Osteocyte (in vitro differentiated cells): Measurements from ENCODE around the gene ATIC. TPM values are rescaled to one million over a fixed set of nuclear protein-coding genes. Genes with fewer than 3 reads are reported as not detected.
A peak's percentile ranks its signal among the peaks of the same experiment; 100 is the strongest.

ENCODE experiments used
- DNase-seq: peaks from one replicate; pipeline ENCODE4 v3.0.0; 2021; ENCODE audit warnings: mixed read lengths; ENCODE audit not compliant: unreplicated experiment; ENCODE audit errors: extremely low spot score
- H3K27ac Mint-ChIP-seq: one replicate; pipeline ENCODE4 v1.8.0; 2021; ENCODE audit warnings: mild to moderate bottlenecking, mixed read lengths; ENCODE audit not compliant: unreplicated experiment
- H3K27me3 Mint-ChIP-seq: one replicate; pipeline ENCODE4 v1.8.0; 2021; ENCODE audit warnings: mixed read lengths; ENCODE audit not compliant: unreplicated experiment
- H3K36me3 Mint-ChIP-seq: one replicate; pipeline ENCODE4 v1.8.0; 2021; ENCODE audit warnings: mixed read lengths; ENCODE audit not compliant: unreplicated experiment
- H3K4me1 Mint-ChIP-seq: one replicate; pipeline ENCODE4 v1.8.0; 2021; ENCODE audit warnings: mixed read lengths; ENCODE audit not compliant: unreplicated experiment
- H3K4me3 Mint-ChIP-seq: one replicate; pipeline ENCODE4 v1.8.0; 2021; ENCODE audit warnings: mild to moderate bottlenecking, moderate library complexity, mixed read lengths; ENCODE audit not compliant: unreplicated experiment
- H3K9me3 Mint-ChIP-seq: one replicate; pipeline ENCODE4 v1.8.0; 2021; ENCODE audit warnings: mixed read lengths; ENCODE audit not compliant: unreplicated experiment
- long read RNA-seq: library from polyadenylated mRNA; unstranded; transcript quantifications from one replicate; pipeline ENCODE4 v2.0.0, GENCODE V29; 2021
- total RNA-seq: library from RNA; stranded (reverse); gene quantifications from 2 replicates; pipeline ENCODE4 v1.2.1, GENCODE V29; 2021
- TF ChIP-seq, protein P1 (sequence below): fragments of 200-600 bp; sonication (generic); IDR thresholded peaks from 2 replicates; pipeline ENCODE4 v1.5.0; 2021; ENCODE audit warnings: antibody characterized with exemption, mild to moderate bottlenecking, moderate library complexity

ATIC gene
- 89.7 and 97.3 TPM in 2 replicates for total RNA-seq
- long read RNA-seq, transcript ATIC-207 (16 exons, 2,187 nt) = minor isoform, 7 of 745 reads
- long read RNA-seq, transcript ATIC-205 (15 exons, 2,275 nt) = minor isoform, 15 of 745 reads
- long read RNA-seq, transcript ATIC-201 (16 exons, 2,213 nt) = major isoform, 654 of 745 reads
- long read RNA-seq, partial matches to known transcripts = 38 of 745 reads
- long read RNA-seq, other reads (novel, unspliced or antisense) = 30 of 745 reads

DNA sequence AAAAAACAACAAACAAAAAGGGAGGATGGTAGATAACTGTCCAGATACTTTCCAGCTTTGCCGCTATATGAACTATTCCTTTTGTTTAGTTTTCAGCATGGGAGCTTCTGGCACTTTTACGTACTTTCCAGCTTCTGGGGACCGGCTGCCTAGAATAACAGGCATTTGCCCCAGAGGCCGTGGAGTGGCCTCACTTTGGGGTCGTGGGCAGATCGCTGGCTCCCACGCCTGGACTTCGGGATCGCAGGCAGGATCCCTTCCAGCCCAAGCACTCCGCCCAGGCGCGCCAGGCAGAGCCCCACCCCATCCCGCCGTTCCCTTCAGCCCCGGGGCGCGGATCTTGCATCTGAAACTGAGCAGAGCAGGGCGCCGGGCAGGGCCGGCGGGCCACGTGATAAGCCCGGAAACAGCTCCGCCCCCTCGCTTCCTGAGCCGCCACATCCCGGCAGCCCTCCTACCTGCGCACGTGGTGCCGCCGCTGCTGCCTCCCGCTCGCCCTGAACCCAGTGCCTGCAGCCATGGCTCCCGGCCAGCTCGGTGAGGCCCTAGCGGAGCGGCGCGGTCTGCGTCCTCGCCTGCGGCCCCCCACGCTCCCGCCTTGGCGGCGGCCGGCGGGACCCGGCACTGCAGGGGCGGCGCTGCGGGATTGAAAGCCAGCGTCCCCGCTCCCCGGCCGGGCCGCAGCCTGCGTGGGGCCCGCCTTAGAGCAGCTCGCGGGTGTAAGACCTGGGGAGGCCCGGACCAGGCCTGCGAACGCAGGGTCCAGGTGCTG, at the start of gene ATIC:
TSS of gene ATIC (plus strand) at position 435 of the 772 bp plus-strand sequence. CDS start at position 519, 84 bp downstream.
- Mint-ChIP-seq H3K9me3 (no peaks in the 10 kb centered on the region), H3K27ac (peak within 1 kb of the TSS; percentile 89), H3K4me1 (peaks cover 41% of the 10 kb centered on the region), H3K4me3 (peak within 1 kb of the TSS; percentile 88), H3K36me3 (peaks cover 18% of the 10 kb centered on the region), H3K27me3 (no peaks in the 10 kb centered on the region)
- peak; percentile 98 for DNase-seq
- TF ChIP-seq, protein P1, sequence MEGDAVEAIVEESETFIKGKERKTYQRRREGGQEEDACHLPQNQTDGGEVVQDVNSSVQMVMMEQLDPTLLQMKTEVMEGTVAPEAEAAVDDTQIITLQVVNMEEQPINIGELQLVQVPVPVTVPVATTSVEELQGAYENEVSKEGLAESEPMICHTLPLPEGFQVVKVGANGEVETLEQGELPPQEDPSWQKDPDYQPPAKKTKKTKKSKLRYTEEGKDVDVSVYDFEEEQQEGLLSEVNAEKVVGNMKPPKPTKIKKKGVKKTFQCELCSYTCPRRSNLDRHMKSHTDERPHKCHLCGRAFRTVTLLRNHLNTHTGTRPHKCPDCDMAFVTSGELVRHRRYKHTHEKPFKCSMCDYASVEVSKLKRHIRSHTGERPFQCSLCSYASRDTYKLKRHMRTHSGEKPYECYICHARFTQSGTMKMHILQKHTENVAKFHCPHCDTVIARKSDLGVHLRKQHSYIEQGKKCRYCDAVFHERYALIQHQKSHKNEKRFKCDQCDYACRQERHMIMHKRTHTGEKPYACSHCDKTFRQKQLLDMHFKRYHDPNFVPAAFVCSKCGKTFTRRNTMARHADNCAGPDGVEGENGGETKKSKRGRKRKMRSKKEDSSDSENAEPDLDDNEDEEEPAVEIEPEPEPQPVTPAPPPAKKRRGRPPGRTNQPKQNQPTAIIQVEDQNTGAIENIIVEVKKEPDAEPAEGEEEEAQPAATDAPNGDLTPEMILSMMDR = peak; percentile 5

DNA sequence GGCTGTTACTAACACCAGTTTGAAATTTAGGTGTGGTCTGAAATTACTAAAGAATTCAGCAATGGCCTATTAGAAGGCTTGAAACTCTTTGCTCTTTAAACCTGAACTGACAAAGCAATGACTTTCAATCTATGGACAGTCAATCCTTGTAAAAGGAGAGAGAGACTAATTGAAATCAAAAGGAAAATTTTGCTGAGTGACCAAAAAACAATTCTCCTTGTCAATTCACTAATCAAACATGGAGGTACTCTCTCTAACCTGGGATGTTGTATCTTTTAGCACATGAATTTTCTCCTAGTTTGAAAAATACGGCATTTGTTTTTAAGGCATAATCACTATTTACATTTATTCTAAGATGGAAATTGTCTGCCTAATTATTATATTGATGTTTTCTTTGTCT, 49.6 kb upstream of the ATIC start:
- H3K9me3 Mint-ChIP-seq = no peaks in the 10 kb centered on the region
- no peak overlapping the region for H3K27ac Mint-ChIP-seq
- no peaks in the 10 kb centered on the region for H3K36me3 Mint-ChIP-seq
- H3K4me3 Mint-ChIP-seq = no peak overlapping the region
- TF ChIP-seq, protein P1 = no peak
- H3K4me1 Mint-ChIP-seq = no peaks in the 10 kb centered on the region
- no peaks in the 10 kb centered on the region for H3K27me3 Mint-ChIP-seq
- no peak for DNase-seq

DNA sequence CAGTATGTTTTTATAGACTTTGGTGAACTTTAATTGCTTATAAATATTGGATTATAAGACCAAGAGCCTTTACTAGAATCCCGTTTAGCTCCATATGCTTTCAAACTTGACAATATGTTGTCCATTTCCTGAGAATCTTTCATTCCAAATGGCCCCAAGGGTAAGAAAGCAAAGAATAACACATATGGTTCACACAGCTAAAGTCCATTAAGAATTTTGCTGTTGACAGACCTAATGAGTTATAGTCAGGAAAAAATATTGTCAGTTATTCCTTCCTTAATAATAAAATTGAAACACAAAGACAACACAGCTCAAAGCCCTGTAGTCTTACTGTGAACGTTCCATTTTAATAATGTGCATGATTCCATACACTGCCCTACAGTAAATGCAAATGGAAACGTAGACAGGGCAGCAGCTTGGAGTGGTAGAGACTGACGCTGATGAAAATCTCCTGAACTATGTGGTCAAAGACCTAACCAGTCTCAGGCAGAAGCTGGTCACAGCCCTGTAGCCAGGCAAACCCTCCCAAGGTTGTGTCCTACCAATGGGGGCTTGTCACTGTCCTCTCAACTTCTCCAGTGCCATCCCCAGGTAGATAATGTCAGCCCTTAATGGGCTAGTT, 49.0 kb upstream of the ATIC start:
- no peak overlapping the region for H3K4me3 Mint-ChIP-seq
- no peaks in the 10 kb centered on the region for H3K27me3 Mint-ChIP-seq
- no peak for DNase-seq
- H3K27ac Mint-ChIP-seq = no peak overlapping the region
- no peaks in the 10 kb centered on the region for H3K9me3 Mint-ChIP-seq
- H3K4me1 Mint-ChIP-seq = no peaks in the 10 kb centered on the region
- no peaks in the 10 kb centered on the region for H3K36me3 Mint-ChIP-seq
- TF ChIP-seq, protein P1 = no peak

DNA sequence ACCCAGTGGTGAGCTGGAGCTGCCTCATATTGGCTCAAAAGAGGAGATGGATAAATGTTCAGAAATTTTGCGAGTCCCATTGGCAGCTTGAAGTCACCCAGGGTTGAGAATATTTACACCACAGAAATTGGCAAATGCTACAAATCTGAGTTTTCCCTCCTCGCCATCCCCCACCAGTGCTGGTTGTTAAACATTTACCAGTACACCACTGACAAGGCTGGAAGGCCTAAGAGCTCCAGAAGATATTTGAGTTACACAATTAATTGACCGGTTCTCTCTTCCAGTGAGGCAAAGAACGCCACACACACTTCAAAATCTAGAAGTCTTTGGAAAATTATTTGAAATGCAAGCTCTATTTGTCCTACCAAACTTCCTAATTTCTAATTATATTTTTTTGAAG, 47.5 kb upstream of the ATIC start:
- no peak for DNase-seq
- Mint-ChIP-seq H3K36me3 (no peaks in the 10 kb centered on the region), H3K27ac (no peak overlapping the region), H3K4me1 (peaks cover 3% of the 10 kb centered on the region), H3K9me3 (no peaks in the 10 kb centered on the region), H3K4me3 (no peak overlapping the region), H3K27me3 (no peaks in the 10 kb centered on the region)
- TF ChIP-seq, protein P1 = no peak
